HepG2 (cell line): ENCODE data around the gene TUBB4B. TPM values are rescaled to one million over a fixed set of nuclear protein-coding genes. Genes with fewer than 3 reads are reported as not detected.
A peak's percentile ranks its signal among the peaks of the same experiment; 100 is the strongest.

Source experiments
- ARHGAP35 ChIP-seq: sonication (generic); formaldehyde crosslinking; IDR thresholded peaks from 2 replicates; pipeline ENCODE4 v1.9.0; 2022; ENCODE audit warnings: mild to moderate bottlenecking, inconsistent platforms, moderate library complexity, missing genetic modification reagents, borderline replicate concordance
- ARNT2 ChIP-seq: sonication (generic); formaldehyde crosslinking; IDR thresholded peaks from 2 replicates; pipeline ENCODE4 v1.8.0; 2022; ENCODE audit warnings: mild to moderate bottlenecking, low read depth, missing genetic modification reagents, moderate library complexity
- BORCS8-MEF2B ChIP-seq: sonication (generic); formaldehyde crosslinking; IDR thresholded peaks from 2 replicates; pipeline ENCODE4 v1.8.0; 2022; ENCODE audit warnings: mild to moderate bottlenecking, missing genetic modification reagents
- BRCA1 ChIP-seq: sonication (generic); formaldehyde crosslinking; IDR thresholded peaks from 2 replicates; pipeline ENCODE4 v1.4.0; 2020; ENCODE audit warnings: missing genetic modification reagents
- CHD4 ChIP-seq: fragments of 200-600 bp; sonication (generic); IDR thresholded peaks from 2 replicates; pipeline ENCODE4 v1.7.0; 2017; ENCODE audit warnings: mild to moderate bottlenecking, low read length, borderline replicate concordance
- DPF2 ChIP-seq: sonication (generic); formaldehyde crosslinking; IDR thresholded peaks from 2 replicates; pipeline ENCODE4 v1.4.0; 2020; ENCODE audit warnings: mild to moderate bottlenecking, low read depth, missing genetic modification reagents, borderline replicate concordance
- FLYWCH1 ChIP-seq: sonication (generic); formaldehyde crosslinking; IDR thresholded peaks from 2 replicates; pipeline ENCODE4 v1.8.1; 2023; ENCODE audit warnings: mild to moderate bottlenecking, missing genetic modification reagents
- FOXA1 ChIP-seq, 2 experiments: fragments of 450-650 bp in 1 of 2; sonication (generic) in 1 of 2; formaldehyde crosslinking in 1 of 2; IDR thresholded peaks; 2 replicates each; pipeline versions ENCODE4 v1.4.0 to v1.6.1; 2016 to 2020; ENCODE audit warnings: missing genetic modification reagents in 1 of 2
- NAIF1 ChIP-seq: sonication (generic); formaldehyde crosslinking; IDR thresholded peaks from 2 replicates; pipeline ENCODE4 v1.5.0; 2020; ENCODE audit warnings: mild to moderate bottlenecking, missing genetic modification reagents, borderline replicate concordance
- NFE2L1 ChIP-seq: sonication (generic); formaldehyde crosslinking; IDR thresholded peaks from 2 replicates; pipeline ENCODE4 v1.4.0; 2020; ENCODE audit warnings: missing genetic modification reagents, mild to moderate bottlenecking, borderline replicate concordance
- NR2F1 ChIP-seq, 2 experiments: fragments of 450-650 bp in 1 of 2; formaldehyde crosslinking in 1 of 2; IDR thresholded peaks; 2 replicates each; pipeline versions ENCODE4 v1.5.0 to v1.6.1; 2016 to 2020; ENCODE audit warnings: mild to moderate bottlenecking in 1 of 2, missing compliant biosample characterization in 1 of 2, missing genetic modification reagents in 1 of 2, moderate library complexity in 1 of 2
- SRSF4 ChIP-seq: fragments of 200-400 bp; formaldehyde crosslinking; IDR thresholded peaks from one replicate; pipeline ENCODE4 v1.6.1; 2018; ENCODE audit warnings: mild to moderate bottlenecking, low read depth, low read length, moderate library complexity; ENCODE audit not compliant: poor library complexity, severe bottlenecking
- TBX3 ChIP-seq: fragments of 450-650 bp; IDR thresholded peaks from 2 replicates; pipeline ENCODE4 v1.6.1; 2017; ENCODE audit warnings: antibody characterized with exemption, mild to moderate bottlenecking, inconsistent platforms, borderline replicate concordance
- ZFP90 ChIP-seq: sonication (generic); formaldehyde crosslinking; IDR thresholded peaks from 2 replicates; pipeline ENCODE4 v1.8.0; 2022; ENCODE audit warnings: missing genetic modification reagents, mild to moderate bottlenecking, inconsistent platforms, borderline replicate concordance
- ZNF12 ChIP-seq: sonication (generic); formaldehyde crosslinking; IDR thresholded peaks from 2 replicates; pipeline ENCODE4 v1.5.0; 2020; ENCODE audit warnings: missing genetic modification reagents
- ZNF510 ChIP-seq: sonication (generic); formaldehyde crosslinking; IDR thresholded peaks from 2 replicates; pipeline ENCODE4 v1.4.0; 2020; ENCODE audit warnings: low read depth, mild to moderate bottlenecking, missing genetic modification reagents
- polyA plus RNA-seq, 8 experiments: library from polyadenylated mRNA; depleted of rRNA in 3 of 8; stranded (reverse) in 7 of 8; unstranded in 1 of 8; fragments of >200 nt; fragmentation: Illumina TruSeq in 4 of 8; extraction: Trizol in 4 of 8; gene quantifications; 2 replicates each; pipeline versions ENCODE4 v1.2.1 to v1.2.3, GENCODE V29; 2011 to 2016; ENCODE audit warnings: low read depth in 4 of 8, missing spikeins in 1 of 8, mixed read lengths in 1 of 8; ENCODE audit not compliant: insufficient read depth in 1 of 8
- total RNA-seq, 5 experiments: library from RNA; depleted of rRNA; stranded (reverse); fragments of >200 nt; fragmentation: Illumina TruSeq; extraction: Trizol; gene quantifications; 2 replicates each; pipeline ENCODE4 v1.2.3, GENCODE V29; 2016; ENCODE audit warnings: low read depth in 1 of 5
- TF ChIP-seq, protein P1 (sequence below): sonication (generic); formaldehyde crosslinking; IDR thresholded peaks from 2 replicates; pipeline ENCODE4 v1.5.1; 2020; ENCODE audit warnings: mild to moderate bottlenecking, moderate library complexity, missing genetic modification reagents
- TF ChIP-seq, protein P2 (sequence below): IDR thresholded peaks from 2 replicates; pipeline ENCODE4 v1.6.1; 2016; ENCODE audit warnings: low read depth, borderline replicate concordance
- TF ChIP-seq, protein P3 (sequence below): IDR thresholded peaks from 2 replicates; pipeline ENCODE4 v1.6.1; 2018; ENCODE audit warnings: missing genetic modification reagents, mild to moderate bottlenecking, missing compliant biosample characterization
- TF ChIP-seq, protein P4 (sequence below): sonication (generic); formaldehyde crosslinking; IDR thresholded peaks from 2 replicates; pipeline ENCODE4 v1.5.1; 2020; ENCODE audit warnings: mild to moderate bottlenecking, missing genetic modification reagents, moderate library complexity

The TUBB4B gene
- total and polyA plus RNA-seq, 2 of the 13 experiments (the other 11 are each of a cell fraction or from before 2014, with no cell fraction given): 182 to 412 TPM

DNA sequence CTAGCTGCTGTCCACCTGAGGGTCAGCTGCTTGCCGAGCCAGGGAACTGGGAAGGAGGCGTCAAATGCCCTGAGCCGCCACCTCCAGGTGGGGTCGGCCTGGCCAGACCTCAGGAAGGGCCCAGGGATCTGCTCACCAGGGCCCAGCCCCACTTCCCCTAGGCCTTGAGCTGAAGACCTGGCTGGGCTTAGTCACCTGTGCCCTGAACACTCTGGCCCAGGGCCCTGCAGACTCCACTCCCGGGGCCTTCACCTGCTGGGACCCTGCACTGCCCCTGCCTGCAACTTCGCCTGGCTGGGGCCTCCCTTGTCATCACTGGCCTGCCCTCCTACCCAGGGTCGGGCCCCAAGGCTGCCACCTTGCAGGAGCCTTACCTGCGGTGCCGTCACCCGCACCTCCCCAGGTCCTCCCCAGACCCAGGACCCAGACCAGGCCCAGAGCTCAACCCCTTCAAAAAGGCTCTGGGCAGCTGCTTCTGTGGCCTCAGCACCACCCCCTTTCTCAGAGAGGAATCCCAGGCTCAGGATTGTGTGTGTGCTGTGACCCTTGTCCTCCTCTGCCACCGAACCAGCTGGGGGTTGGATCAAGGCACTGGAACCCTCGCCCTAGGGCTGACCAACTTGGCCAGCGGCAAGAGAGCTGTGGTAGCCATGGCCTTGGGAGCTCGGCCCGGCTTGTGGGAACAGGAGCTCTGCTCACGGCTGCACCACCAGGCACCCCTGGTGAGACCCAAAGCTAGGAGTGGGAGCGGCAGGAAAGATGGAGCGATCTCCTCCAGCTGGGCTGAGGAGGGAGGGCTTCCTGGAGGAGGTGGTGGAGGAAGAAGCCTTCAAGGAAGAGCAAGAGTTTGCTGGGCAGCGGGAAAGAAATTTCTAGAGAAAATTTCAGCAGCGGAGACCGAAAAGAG, 12.9 kb downstream of the TUBB4B start (continued):
- TF ChIP-seq, protein P1, sequence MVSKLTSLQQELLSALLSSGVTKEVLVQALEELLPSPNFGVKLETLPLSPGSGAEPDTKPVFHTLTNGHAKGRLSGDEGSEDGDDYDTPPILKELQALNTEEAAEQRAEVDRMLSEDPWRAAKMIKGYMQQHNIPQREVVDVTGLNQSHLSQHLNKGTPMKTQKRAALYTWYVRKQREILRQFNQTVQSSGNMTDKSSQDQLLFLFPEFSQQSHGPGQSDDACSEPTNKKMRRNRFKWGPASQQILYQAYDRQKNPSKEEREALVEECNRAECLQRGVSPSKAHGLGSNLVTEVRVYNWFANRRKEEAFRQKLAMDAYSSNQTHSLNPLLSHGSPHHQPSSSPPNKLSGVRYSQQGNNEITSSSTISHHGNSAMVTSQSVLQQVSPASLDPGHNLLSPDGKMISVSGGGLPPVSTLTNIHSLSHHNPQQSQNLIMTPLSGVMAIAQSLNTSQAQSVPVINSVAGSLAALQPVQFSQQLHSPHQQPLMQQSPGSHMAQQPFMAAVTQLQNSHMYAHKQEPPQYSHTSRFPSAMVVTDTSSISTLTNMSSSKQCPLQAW (CRISPR knock-in tag): peak; percentile 60; the same call in 1 of the 2 replicates
- TF ChIP-seq ARNT2 (CRISPR knock-in tag) (no peak), SRSF4 (no peak), ZFP90 (CRISPR knock-in tag) (no peak), FLYWCH1 (CRISPR knock-in tag) (no peak), NAIF1 (CRISPR knock-in tag) (no peak), ZNF12 (CRISPR knock-in tag) (no peak), ARHGAP35 (CRISPR knock-in tag) (0 out of 2 replicates have a peak, but pooled peaks have one; percentile 27), NR2F1 (CRISPR knock-in tag; IDR thresholded peaks at IDR 0.05) (no peak), DPF2 (CRISPR knock-in tag) (no peak), NFE2L1 (CRISPR knock-in tag) (no peak), TBX3 (no peak), FOXA1 (IDR thresholded peaks at IDR 0.05) (no peak), FOXA1 (CRISPR knock-in tag; IDR thresholded peaks at IDR 0.05) (no peak), CHD4 (no peak), ZNF510 (CRISPR knock-in tag) (no peak), BORCS8-MEF2B (no peak), BRCA1 (CRISPR knock-in tag) (no peak)
- TF ChIP-seq, protein P2, sequence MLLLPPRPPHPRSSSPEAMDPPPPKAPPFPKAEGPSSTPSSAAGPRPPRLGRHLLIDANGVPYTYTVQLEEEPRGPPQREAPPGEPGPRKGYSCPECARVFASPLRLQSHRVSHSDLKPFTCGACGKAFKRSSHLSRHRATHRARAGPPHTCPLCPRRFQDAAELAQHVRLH (CRISPR knock-in tag): no peak
- TF ChIP-seq, protein P3, sequence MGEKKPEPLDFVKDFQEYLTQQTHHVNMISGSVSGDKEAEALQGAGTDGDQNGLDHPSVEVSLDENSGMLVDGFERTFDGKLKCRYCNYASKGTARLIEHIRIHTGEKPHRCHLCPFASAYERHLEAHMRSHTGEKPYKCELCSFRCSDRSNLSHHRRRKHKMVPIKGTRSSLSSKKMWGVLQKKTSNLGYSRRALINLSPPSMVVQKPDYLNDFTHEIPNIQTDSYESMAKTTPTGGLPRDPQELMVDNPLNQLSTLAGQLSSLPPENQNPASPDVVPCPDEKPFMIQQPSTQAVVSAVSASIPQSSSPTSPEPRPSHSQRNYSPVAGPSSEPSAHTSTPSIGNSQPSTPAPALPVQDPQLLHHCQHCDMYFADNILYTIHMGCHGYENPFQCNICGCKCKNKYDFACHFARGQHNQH (CRISPR knock-in tag): peak; percentile 17; the same call in 1 of the 2 replicates
- TF ChIP-seq, protein P4, sequence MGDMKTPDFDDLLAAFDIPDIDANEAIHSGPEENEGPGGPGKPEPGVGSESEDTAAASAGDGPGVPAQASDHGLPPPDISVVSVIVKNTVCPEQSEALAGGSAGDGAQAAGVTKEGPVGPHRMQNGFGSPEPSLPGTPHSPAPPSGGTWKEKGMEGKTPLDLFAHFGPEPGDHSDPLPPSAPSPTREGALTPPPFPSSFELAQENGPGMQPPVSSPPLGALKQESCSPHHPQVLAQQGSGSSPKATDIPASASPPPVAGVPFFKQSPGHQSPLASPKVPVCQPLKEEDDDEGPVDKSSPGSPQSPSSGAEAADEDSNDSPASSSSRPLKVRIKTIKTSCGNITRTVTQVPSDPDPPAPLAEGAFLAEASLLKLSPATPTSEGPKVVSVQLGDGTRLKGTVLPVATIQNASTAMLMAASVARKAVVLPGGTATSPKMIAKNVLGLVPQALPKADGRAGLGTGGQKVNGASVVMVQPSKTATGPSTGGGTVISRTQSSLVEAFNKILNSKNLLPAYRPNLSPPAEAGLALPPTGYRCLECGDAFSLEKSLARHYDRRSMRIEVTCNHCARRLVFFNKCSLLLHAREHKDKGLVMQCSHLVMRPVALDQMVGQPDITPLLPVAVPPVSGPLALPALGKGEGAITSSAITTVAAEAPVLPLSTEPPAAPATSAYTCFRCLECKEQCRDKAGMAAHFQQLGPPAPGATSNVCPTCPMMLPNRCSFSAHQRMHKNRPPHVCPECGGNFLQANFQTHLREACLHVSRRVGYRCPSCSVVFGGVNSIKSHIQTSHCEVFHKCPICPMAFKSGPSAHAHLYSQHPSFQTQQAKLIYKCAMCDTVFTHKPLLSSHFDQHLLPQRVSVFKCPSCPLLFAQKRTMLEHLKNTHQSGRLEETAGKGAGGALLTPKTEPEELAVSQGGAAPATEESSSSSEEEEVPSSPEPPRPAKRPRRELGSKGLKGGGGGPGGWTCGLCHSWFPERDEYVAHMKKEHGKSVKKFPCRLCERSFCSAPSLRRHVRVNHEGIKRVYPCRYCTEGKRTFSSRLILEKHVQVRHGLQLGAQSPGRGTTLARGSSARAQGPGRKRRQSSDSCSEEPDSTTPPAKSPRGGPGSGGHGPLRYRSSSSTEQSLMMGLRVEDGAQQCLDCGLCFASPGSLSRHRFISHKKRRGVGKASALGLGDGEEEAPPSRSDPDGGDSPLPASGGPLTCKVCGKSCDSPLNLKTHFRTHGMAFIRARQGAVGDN: peak; percentile 78
